ENCODE measurements around the gene TMA7.
A peak's percentile ranks its signal among the peaks of the same experiment; 100 is the strongest.
"Not testable (repeated sequence)": the region's sequence is repeated elsewhere in the genome, so short reads cannot be mapped to it uniquely, and the experiment has no call there.

Gene TMA7

GRCh38 chr3:48477959-48478520, 38.0 kb downstream of the TMA7 start:
- DNase-seq (ENCODE audit: low read depth), result no peak
- no peak for TF ChIP-seq CTCF (conservative IDR thresholded peaks at IDR 0.05; ENCODE audit: low read depth, low read length)
- H3K4me3 ChIP-seq (ENCODE audit: low read length), result no peak overlapping the region

DNA sequence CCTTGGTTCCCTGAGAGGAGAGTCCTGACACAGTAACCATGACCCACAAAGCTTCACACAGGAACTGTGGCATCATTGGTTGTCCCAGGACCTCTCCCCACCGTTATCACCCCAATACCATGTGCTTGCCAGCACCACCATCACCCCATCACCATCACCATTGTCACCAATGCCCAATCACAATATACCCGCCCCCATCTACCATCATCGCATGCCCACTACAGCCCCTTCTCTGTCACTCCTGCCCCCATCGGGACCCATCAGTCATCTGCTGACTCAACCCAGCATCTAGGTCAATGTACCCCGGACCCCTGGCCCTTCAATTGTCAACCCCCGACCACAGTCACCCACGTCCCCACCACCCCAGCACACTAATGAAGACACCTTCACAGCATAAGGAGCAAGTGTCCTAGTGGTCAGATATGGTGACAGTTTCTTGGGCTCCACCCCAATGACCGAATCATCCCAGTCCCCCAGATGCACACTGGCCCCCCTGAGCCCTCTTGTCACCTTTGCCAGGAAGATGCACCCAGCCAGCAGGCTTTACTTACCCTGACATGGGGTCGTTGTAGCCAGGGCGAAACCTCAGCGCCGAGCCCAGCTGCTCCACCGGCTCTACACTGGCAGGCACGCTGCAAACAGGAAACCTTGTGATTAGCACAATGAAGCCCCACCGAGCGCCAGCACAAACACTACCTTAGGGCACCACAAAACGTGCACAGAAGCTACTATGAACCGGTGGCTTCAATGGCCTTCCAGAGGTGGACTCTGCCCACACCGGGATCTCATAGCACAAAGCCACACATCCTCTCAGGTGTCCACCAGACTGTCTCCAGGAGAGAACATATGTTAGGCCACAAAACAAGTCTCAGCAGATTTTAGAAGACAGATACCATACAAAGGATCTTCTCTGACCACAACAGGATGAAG, 38.8 kb downstream of the TMA7 start:
- TF ChIP-seq CTCF (conservative IDR thresholded peaks at IDR 0.05; ENCODE audit: low read depth, low read length), result no peak
- no peak for DNase-seq (ENCODE audit: low read depth)
- no peak overlapping the region for H3K4me3 ChIP-seq (ENCODE audit: low read length)

DNA sequence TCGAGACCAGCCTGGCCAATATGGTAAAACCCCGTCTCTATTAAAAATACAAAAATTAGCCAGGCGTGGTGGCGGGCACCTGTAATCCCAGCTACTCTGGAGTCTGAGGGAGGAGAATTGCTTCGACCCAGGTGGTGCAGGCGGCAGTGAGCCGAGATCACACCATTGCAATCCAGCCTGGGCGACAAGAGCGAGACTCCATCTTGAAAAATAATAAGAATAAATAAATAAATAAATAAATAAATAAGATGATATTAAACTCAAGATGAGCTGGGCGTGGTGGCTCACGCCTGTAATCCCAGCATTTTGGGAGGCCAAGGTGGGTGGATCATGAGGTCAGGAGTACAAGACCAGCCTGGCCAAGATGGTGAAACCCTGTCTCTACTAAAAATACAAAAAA, 40.8 kb downstream of the TMA7 start:
- not testable (repeated sequence) for DNase-seq (ENCODE audit: low read depth)

DNA sequence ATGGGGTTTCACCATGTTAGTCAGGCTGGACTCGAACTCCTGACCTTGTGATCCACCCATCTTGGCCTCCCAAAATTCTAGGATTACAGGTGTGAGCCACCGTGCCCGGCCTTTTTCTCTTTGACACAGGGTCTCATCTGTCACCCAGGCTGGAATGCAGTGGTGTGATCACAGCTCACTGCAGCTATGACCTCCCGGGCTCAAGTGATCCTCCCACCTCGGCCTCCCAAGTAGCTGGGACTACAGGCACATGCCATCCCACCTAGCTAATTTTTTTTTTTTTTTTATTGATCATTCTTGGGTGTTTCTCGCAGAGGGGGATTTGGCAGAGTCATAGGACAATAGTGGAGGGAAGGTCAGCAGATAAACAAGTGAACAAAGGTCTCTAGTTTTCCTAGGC, 42.8 kb downstream of the TMA7 start:
- DNase-seq (ENCODE audit: low read depth); H3K4me3 ChIP-seq (ENCODE audit: low read length): not testable (repeated sequence)

More for the DNA sequence above, 40.8 kb downstream of the TMA7 start:
- H3K4me3 ChIP-seq (ENCODE audit: low read length), result not testable (repeated sequence)

- no peak for DNase-seq (ENCODE audit: low read depth)
- no peak overlapping the region for H3K4me3 ChIP-seq (ENCODE audit: low read length)
- no peak for TF ChIP-seq CTCF (conservative IDR thresholded peaks at IDR 0.05; ENCODE audit: low read depth, low read length)
Measured at GRCh38 chr3:48486952-48487351, 46.9 kb downstream of the TMA7 start.

DNA sequence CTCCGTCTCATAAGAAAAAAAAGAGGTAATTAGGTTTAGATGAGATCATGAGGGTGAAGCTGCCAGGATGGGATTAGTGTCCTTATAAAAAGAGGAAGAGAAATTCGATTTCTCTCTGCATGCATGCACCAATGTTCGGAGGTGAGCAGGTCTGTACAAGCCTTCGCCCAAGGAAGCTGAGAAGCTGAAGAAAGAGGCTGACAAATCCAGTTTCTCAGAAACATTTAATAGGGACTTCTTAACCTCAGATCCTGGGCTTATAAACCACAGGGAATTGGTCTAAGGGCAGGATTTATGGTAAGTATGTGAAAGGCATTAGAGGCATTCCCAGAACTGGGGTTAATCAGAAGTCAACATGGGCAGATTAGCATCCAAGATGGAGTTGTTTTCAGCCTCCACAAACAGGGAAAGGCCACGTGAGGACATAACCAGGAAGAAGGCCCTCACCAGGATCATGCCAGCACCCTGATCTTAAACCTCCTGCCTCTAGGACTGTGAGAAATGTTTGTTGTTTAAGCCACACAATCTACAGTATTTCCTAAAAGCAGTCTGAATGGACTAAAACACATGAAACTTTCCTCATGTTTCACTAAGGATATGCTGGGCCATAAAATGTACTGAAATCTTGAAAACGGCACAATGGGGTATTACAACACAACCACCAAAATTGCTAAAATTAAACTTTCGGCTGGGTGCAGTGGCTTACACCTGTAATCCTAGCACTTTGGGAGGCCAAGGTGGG, 52.6 kb downstream of the TMA7 start:
- no peak for TF ChIP-seq CTCF (conservative IDR thresholded peaks at IDR 0.05; ENCODE audit: low read depth, low read length)
- H3K4me3 ChIP-seq (ENCODE audit: low read length), result peak overlapping the region; percentile 5
- peak; percentile 99 for DNase-seq (ENCODE audit: low read depth)

GRCh38 chr3:48493203-48493501, 53.1 kb downstream of the TMA7 start:
- no peak overlapping the region for H3K4me3 ChIP-seq (ENCODE audit: low read length)
- TF ChIP-seq CTCF (conservative IDR thresholded peaks at IDR 0.05; ENCODE audit: low read depth, low read length), result no peak
- no peak for DNase-seq (ENCODE audit: low read depth)

All from retinal pigment epithelial cell (primary cell).